Liver (tissue), 9 donors: ENCODE results near the gene TRMT1L. TPM values are rescaled to one million over a fixed set of nuclear protein-coding genes. Genes with fewer than 3 reads are reported as not detected.

Experiments used
- DNase-seq: peaks from one replicate; pipeline ENCODE4 v3.0.0-alpha.2; 2017; ENCODE audit warnings: low spot score
- H3K27ac ChIP-seq, 2 donors: one replicate each; pipeline ENCODE4 v1.7.0; 2013; ENCODE audit warnings: inconsistent platforms in 2 of 2, low read length in 2 of 2, control low read depth in 1 of 2, low read depth in 1 of 2, mild to moderate bottlenecking in 1 of 2
- H3K27me3 ChIP-seq, 4 donors: one replicate each; pipeline versions ENCODE4 v1.6.1 to v1.7.0; 2013; ENCODE audit warnings: low read length in 3 of 4, inconsistent platforms in 1 of 4, mild to moderate bottlenecking in 1 of 4, moderate library complexity in 1 of 4; ENCODE audit not compliant: control insufficient read depth in 4 of 4, insufficient read depth in 4 of 4
- H3K36me3 ChIP-seq, 4 donors: one replicate each; pipeline versions ENCODE4 v1.6.1 to v1.7.0; 2013; ENCODE audit warnings: low read length in 3 of 4, mild to moderate bottlenecking in 3 of 4, low read depth in 1 of 4, moderate library complexity in 1 of 4; ENCODE audit not compliant: control insufficient read depth in 4 of 4, insufficient read depth in 3 of 4
- H3K4me1 ChIP-seq, 4 donors: one replicate each; pipeline versions ENCODE4 v1.6.1 to v1.7.0; 2013; ENCODE audit warnings: low read length in 3 of 4, mild to moderate bottlenecking in 3 of 4, moderate library complexity in 1 of 4; ENCODE audit not compliant: control insufficient read depth in 4 of 4, insufficient read depth in 4 of 4
- H3K4me3 ChIP-seq, 3 donors: one replicate each; pipeline versions ENCODE4 v1.6.1 to v1.7.0; 2013; ENCODE audit warnings: low read length in 3 of 3, control low read depth in 1 of 3, low read depth in 1 of 3, mild to moderate bottlenecking in 1 of 3
- H3K9ac ChIP-seq, 2 donors: one replicate each; pipeline ENCODE4 v1.7.0; 2013; ENCODE audit warnings: low read length in 2 of 2, mild to moderate bottlenecking in 2 of 2, moderate library complexity in 2 of 2, control low read depth in 1 of 2, low read depth in 1 of 2
- H3K9me3 ChIP-seq, 4 donors: one replicate each; pipeline versions ENCODE4 v1.6.1 to v1.7.0; 2013; ENCODE audit warnings: low read length in 3 of 4; ENCODE audit not compliant: control insufficient read depth in 4 of 4
- CTCF ChIP-seq: fragments of 150-350 bp; IDR thresholded peaks from 2 replicates; pipeline ENCODE4 v1.5.1; 2017; ENCODE audit warnings: improper control_type of control experiment, low read depth, low read length; ENCODE audit not compliant: missing input control
- EGR1 ChIP-seq, 2 donors: IDR thresholded peaks; 2 replicates each; pipeline ENCODE4 v1.6.1; 2016 to 2018; ENCODE audit warnings: antibody characterized with exemption in 2 of 2, low read depth in 2 of 2
- FOXA2 ChIP-seq: IDR thresholded peaks from 2 replicates; pipeline ENCODE4 v1.6.1; 2016; ENCODE audit warnings: antibody characterized with exemption
- HNF4A ChIP-seq, 2 donors: conservative IDR thresholded peaks; 2 replicates each; pipeline ENCODE4 v1.6.1; 2016; ENCODE audit warnings: antibody characterized with exemption in 2 of 2, mild to moderate bottlenecking in 2 of 2
- HNF4G ChIP-seq: IDR thresholded peaks from 2 replicates; pipeline ENCODE4 v1.6.1; 2016; ENCODE audit warnings: antibody characterized with exemption
- MAX ChIP-seq: IDR thresholded peaks from 2 replicates; pipeline ENCODE4 v1.6.1; 2016; ENCODE audit warnings: antibody characterized with exemption
- RAD21 ChIP-seq, 2 donors: IDR thresholded peaks; 2 replicates each; pipeline ENCODE4 v1.6.1; 2016; ENCODE audit warnings: antibody characterized with exemption in 2 of 2, mild to moderate bottlenecking in 2 of 2
- SP1 ChIP-seq: IDR thresholded peaks from 2 replicates; pipeline ENCODE4 v1.6.1; 2018; ENCODE audit warnings: antibody characterized with exemption, mild to moderate bottlenecking
- TAF1 ChIP-seq: conservative IDR thresholded peaks from 2 replicates; pipeline ENCODE4 v1.6.1; 2016; ENCODE audit warnings: antibody characterized with exemption, mild to moderate bottlenecking
- YY1 ChIP-seq: IDR thresholded peaks from 2 replicates; pipeline ENCODE4 v1.6.1; 2016; ENCODE audit warnings: antibody characterized with exemption, mild to moderate bottlenecking
- WGBS: extraction: QIAGEN DNeasy Blood & Tissue Kit; methylation state at CpG from one replicate; pipeline ENCODE4 v1.1.7; 2013; 5-methylcytosine and 5-hydroxymethylcytosine counted together
- polyA plus RNA-seq, 2 donors: library from polyadenylated mRNA; stranded (reverse) in 1 of 2; unstranded in 1 of 2; fragments of 200-250 nt in 1 of 2; fragments of >200 nt in 1 of 2; fragmentation: Nextera tagmentation in 1 of 2; extraction: Ambion mirVana in 1 of 2; gene quantifications; one replicate each; pipeline versions ENCODE4 v1.2.1 to v1.2.3, GENCODE V29; 2013 to 2015
- total RNA-seq, 2 donors: library from RNA; depleted of rRNA; stranded (reverse); fragments of >200 nt; gene quantifications; one replicate each; pipeline ENCODE4 v1.2.3, GENCODE V29; 2014
- donor health status: healthy.
- donor health status: healthy.
- donor health status: healthy.
- donor health status: healthy.
- donor health status: healthy.

Gene TRMT1L
- total and polyA plus RNA-seq, 4 donors: 4.3 to 33.9 (median 9.9) TPM

- Histone ChIP-seq H3K9me3 (no peaks in the 10 kb centered on the region), H3K36me3 (peaks cover 0 to 30% (median 18%) of the 10 kb centered on the region in 4 donors), H3K9ac (no peak overlapping the region), H3K27ac (no peak overlapping the region), H3K4me3 (no peak overlapping the region), H3K4me1 (peaks cover 0 to 17% (median 15%) of the 10 kb centered on the region in 4 donors), H3K27me3 (no peaks in the 10 kb centered on the region)
- no peak for DNase-seq
- no peak for TF ChIP-seq FOXA2
- no peak for TF ChIP-seq RAD21 (IDR thresholded peaks at IDR 0.05)
- no peak for TF ChIP-seq CTCF
- no peak for TF ChIP-seq HNF4G
- TF ChIP-seq TAF1: no peak
- TF ChIP-seq EGR1 (IDR thresholded peaks at IDR 0.05; ENCODE audit: low read depth in 2 of 2): no peak
- TF ChIP-seq YY1: no peak
- 98% methylated on average over 5 of the region's 5 CpGs for WGBS
Measured at GRCh38 chr1:185151215-185151614, 5.5 kb downstream of the TRMT1L start.

GRCh38 chr1:185144233-185144632, 12.5 kb downstream of the TRMT1L start:
- H3K36me3 ChIP-seq: peaks cover 3 to 52% (median 42%) of the 10 kb centered on the region in 4 donors

GRCh38 chr1:185139246-185139645, 17.5 kb downstream of the TRMT1L start:
- no peaks in the 10 kb centered on the region for H3K9me3 ChIP-seq
- H3K27ac ChIP-seq: no peak overlapping the region
- H3K9ac ChIP-seq: no peak overlapping the region
- peaks cover 1 to 36% (median 31%) of the 10 kb centered on the region in 4 donors for H3K36me3 ChIP-seq
- H3K4me1 ChIP-seq: no peaks in the 10 kb centered on the region
- H3K4me3 ChIP-seq: no peak overlapping the region
- WGBS: 97% methylated on average over 4 of the region's 4 CpGs
- TF ChIP-seq SP1: no peak
- TF ChIP-seq CTCF: no peak
- TF ChIP-seq FOXA2: no peak
- TF ChIP-seq TAF1: no peak
- TF ChIP-seq RAD21 (IDR thresholded peaks at IDR 0.05): no peak
- no peaks in the 10 kb centered on the region for H3K27me3 ChIP-seq
- no peak for DNase-seq

More at GRCh38 chr1:185144233-185144632, 12.5 kb downstream of the TRMT1L start:
- Histone ChIP-seq H3K27ac (no peak overlapping the region), H3K4me1 (no peaks in the 10 kb centered on the region), H3K27me3 (no peaks in the 10 kb centered on the region), H3K9ac (no peak overlapping the region), H3K9me3 (no peaks in the 10 kb centered on the region), H3K4me3 (no peak overlapping the region)
- no peak for DNase-seq
- TF ChIP-seq EGR1 (IDR thresholded peaks at IDR 0.05; ENCODE audit: low read depth in 2 of 2) (no peak), MAX (no peak), YY1 (no peak), FOXA2 (no peak), HNF4A (conservative IDR thresholded peaks at IDR 0.05) (no peak), RAD21 (IDR thresholded peaks at IDR 0.05) (no peak)
